Activated CD4-positive, CD25-positive, alpha-beta regulatory T cell treated with anti-CD3 and anti-CD28 coated beads, Interleukin-2, amount 50 U/mL, for 72 hours (primary cell): ENCODE measurements around the gene PTPRN2.
"Not testable (repeated sequence)": the region's sequence is repeated elsewhere in the genome, so short reads cannot be mapped to it uniquely, and the experiment has no call there.

ENCODE experiments used
- DNase-seq: peaks from one replicate; pipeline ENCODE4 v3.0.0; 2021

The PTPRN2 gene

GRCh38 chr7:158315881-158316280 is 271.7 kb downstream of the PTPRN2 start:
- no peak for DNase-seq

GRCh38 chr7:158315326-158315725 is 272.3 kb downstream of the PTPRN2 start:
- no peak for DNase-seq

GRCh38 chr7:158314394-158314793 is 273.2 kb downstream of the PTPRN2 start:
- no peak for DNase-seq

- no peak for DNase-seq
Measured at GRCh38 chr7:158313931-158314330, 273.7 kb downstream of the PTPRN2 start.

GRCh38 chr7:158312789-158313188 is 274.8 kb downstream of the PTPRN2 start:
- no peak for DNase-seq

GRCh38 chr7:158311791-158312190 is 275.8 kb downstream of the PTPRN2 start:
- DNase-seq: no peak

GRCh38 chr7:158310924-158311666 is 276.5 kb downstream of the PTPRN2 start:
- DNase-seq: no peak

- DNase-seq: no peak
Measured at GRCh38 chr7:158309868-158310763, 277.5 kb downstream of the PTPRN2 start.

- no peak for DNase-seq
Measured at GRCh38 chr7:158308001-158308400, 279.6 kb downstream of the PTPRN2 start.

- not testable (repeated sequence) for DNase-seq
Measured at GRCh38 chr7:158304072-158304471, 283.6 kb downstream of the PTPRN2 start.

- no peak for DNase-seq
Measured at GRCh38 chr7:158303121-158303520, 284.5 kb downstream of the PTPRN2 start.

- no peak for DNase-seq
Measured at GRCh38 chr7:158302274-158303070, 285.2 kb downstream of the PTPRN2 start.

GRCh38 chr7:158301207-158301606 is 286.4 kb downstream of the PTPRN2 start:
- DNase-seq: no peak

- DNase-seq: no peak
Measured at GRCh38 chr7:158300427-158300826, 287.2 kb downstream of the PTPRN2 start.

GRCh38 chr7:158299607-158300006 is 288.0 kb downstream of the PTPRN2 start:
- DNase-seq: no peak

- no peak for DNase-seq
Measured at GRCh38 chr7:158296798-158297104, 290.9 kb downstream of the PTPRN2 start.

GRCh38 chr7:158295966-158296797 is 291.4 kb downstream of the PTPRN2 start:
- DNase-seq: no peak

GRCh38 chr7:158294468-158295215 is 293.0 kb downstream of the PTPRN2 start:
- not testable (repeated sequence) for DNase-seq

- no peak for DNase-seq
Measured at GRCh38 chr7:158292948-158293347, 294.7 kb downstream of the PTPRN2 start.

- no peak for DNase-seq
Measured at GRCh38 chr7:158291998-158292397, 295.6 kb downstream of the PTPRN2 start.

- DNase-seq: no peak
Measured at GRCh38 chr7:158289761-158290523, 297.7 kb downstream of the PTPRN2 start.
